H9 (cell line): ENCODE data around the gene CRYGS. TPM values are rescaled to one million over a fixed set of nuclear protein-coding genes. Genes with fewer than 3 reads are reported as not detected.

Experiments used
- DNase-seq: peaks from one replicate; pipeline ENCODE4 v3.0.0-alpha.2; 2017
- H2AFZ ChIP-seq: one replicate; pipeline ENCODE4 v1.6.1; 2013; ENCODE audit warnings: mild to moderate bottlenecking, low read length, control low read depth, moderate library complexity
- H2AK5ac ChIP-seq: 2 replicates; pipeline ENCODE4 v1.6.1; 2013; ENCODE audit warnings: low read length, control low read depth, mixed read lengths; ENCODE audit not compliant: insufficient read length
- H2BK120ac ChIP-seq: one replicate; pipeline ENCODE4 v1.6.1; 2013; ENCODE audit warnings: low read depth, mild to moderate bottlenecking, low read length, control low read depth, inconsistent platforms; ENCODE audit not compliant: poor library complexity, severe bottlenecking
- H2BK12ac ChIP-seq: 2 replicates; pipeline ENCODE4 v1.6.1; 2013; ENCODE audit warnings: low read length, control low read depth, mixed read lengths, low read depth; ENCODE audit not compliant: insufficient read length
- H2BK15ac ChIP-seq: 2 replicates; pipeline ENCODE4 v1.6.1; 2013; ENCODE audit warnings: low read depth, low read length, control low read depth
- H2BK20ac ChIP-seq: one replicate; pipeline ENCODE4 v1.6.1; 2013; ENCODE audit warnings: low read depth, mild to moderate bottlenecking, low read length, control low read depth, inconsistent platforms; ENCODE audit not compliant: poor library complexity, severe bottlenecking
- H2BK5ac ChIP-seq: 2 replicates; pipeline ENCODE4 v1.6.1; 2013; ENCODE audit warnings: low read length, control low read depth, mixed read lengths; ENCODE audit not compliant: insufficient read length
- H3K14ac ChIP-seq: 2 replicates; pipeline ENCODE4 v1.6.1; 2013; ENCODE audit warnings: low read length, control low read depth; ENCODE audit not compliant: insufficient read depth
- H3K18ac ChIP-seq: 2 replicates; pipeline ENCODE4 v1.6.1; 2013; ENCODE audit warnings: low read depth, mild to moderate bottlenecking, mixed read lengths, low read length, control low read depth; ENCODE audit not compliant: insufficient read length
- H3K23ac ChIP-seq: 2 replicates; pipeline ENCODE4 v1.6.1; 2013; ENCODE audit warnings: low read length, control low read depth, mixed read lengths, low read depth; ENCODE audit not compliant: insufficient read length
- H3K23me2 ChIP-seq: 2 replicates; pipeline ENCODE4 v1.6.1; 2013; ENCODE audit warnings: low read depth, mild to moderate bottlenecking, mixed read lengths, low read length, control low read depth; ENCODE audit not compliant: insufficient read length, poor library complexity, severe bottlenecking
- H3K27ac ChIP-seq: 2 replicates; pipeline ENCODE4 v1.5.1; 2013; ENCODE audit warnings: low read length, control low read depth, mixed read lengths, low read depth; ENCODE audit not compliant: insufficient read length
- H3K27me3 ChIP-seq: 2 replicates; pipeline ENCODE4 v1.6.1; 2013; ENCODE audit warnings: low read length, control low read depth, inconsistent platforms; ENCODE audit not compliant: insufficient read depth
- H3K4ac ChIP-seq: 2 replicates; pipeline ENCODE4 v1.6.1; 2013; ENCODE audit warnings: low read depth, mild to moderate bottlenecking, control low read depth, inconsistent platforms, low read length, moderate library complexity
- H3K4me1 ChIP-seq: 2 replicates; pipeline ENCODE4 v1.6.1; 2013; ENCODE audit warnings: low read length, control low read depth, inconsistent platforms; ENCODE audit not compliant: insufficient read depth
- H3K4me2 ChIP-seq: 2 replicates; pipeline ENCODE4 v1.6.1; 2013; ENCODE audit warnings: low read length, control low read depth, mixed read lengths; ENCODE audit not compliant: insufficient read length, insufficient read depth
- H3K56ac ChIP-seq: 2 replicates; pipeline ENCODE4 v1.6.1; 2013; ENCODE audit warnings: low read depth, mild to moderate bottlenecking, mixed read lengths, low read length, control low read depth; ENCODE audit not compliant: insufficient read length
- H3K79me1 ChIP-seq: 2 replicates; pipeline ENCODE4 v1.6.1; 2013; ENCODE audit warnings: low read depth, mild to moderate bottlenecking, moderate library complexity, low read length, control low read depth, inconsistent platforms; ENCODE audit not compliant: insufficient read depth, poor library complexity, severe bottlenecking
- H3K79me2 ChIP-seq: 2 replicates; pipeline ENCODE4 v1.6.1; 2013; ENCODE audit warnings: low read length, control low read depth, inconsistent platforms; ENCODE audit not compliant: insufficient read depth
- H3K9ac ChIP-seq: 2 replicates; pipeline ENCODE4 v1.6.1; 2013; ENCODE audit warnings: low read length, control low read depth, mixed read lengths; ENCODE audit not compliant: insufficient read length; ENCODE audit errors: extremely low read depth
- H3K9me3 ChIP-seq: one replicate; pipeline ENCODE4 v1.6.1; 2013; ENCODE audit warnings: low read depth, low read length, inconsistent platforms; ENCODE audit not compliant: control insufficient read depth
- H3T11ph ChIP-seq: one replicate; pipeline ENCODE4 v1.6.1; 2013; ENCODE audit warnings: mild to moderate bottlenecking, low read length, control low read depth, inconsistent platforms
- H4K20me1 ChIP-seq: one replicate; pipeline ENCODE4 v1.6.1; 2013; ENCODE audit not compliant: control insufficient read depth, insufficient read length, insufficient read depth
- H4K5ac ChIP-seq: 2 replicates; pipeline ENCODE4 v1.6.1; 2013; ENCODE audit warnings: low read depth, mild to moderate bottlenecking, mixed read lengths, low read length, control low read depth; ENCODE audit not compliant: insufficient read length
- H4K8ac ChIP-seq: replicated peaks from 2 replicates; pipeline ENCODE4 v1.6.1; 2013; ENCODE audit warnings: low read length, control low read depth, mixed read lengths, low read depth; ENCODE audit not compliant: insufficient read length
- H4K91ac ChIP-seq: 2 replicates; pipeline ENCODE4 v1.6.1; 2013; ENCODE audit warnings: low read depth, mild to moderate bottlenecking, moderate library complexity, mixed read lengths, low read length, control low read depth; ENCODE audit not compliant: insufficient read length
- H3K27ac Mint-ChIP-seq, 3 experiments: 2 replicates in 2 of 3; 3 replicates in 1 of 3; pipeline ENCODE4 v1.8.0; 2020 to 2021; ENCODE audit warnings: mixed read lengths in 3 of 3, mild to moderate bottlenecking in 1 of 3, moderate library complexity in 1 of 3
- H3K27me3 Mint-ChIP-seq: 2 replicates; pipeline ENCODE4 v1.8.0; 2021; ENCODE audit warnings: low read depth, mild to moderate bottlenecking, moderate library complexity, mixed read lengths
- H3K36me3 Mint-ChIP-seq, 3 experiments: 2 replicates in 2 of 3; 3 replicates in 1 of 3; pipeline ENCODE4 v1.8.0; 2020 to 2021; ENCODE audit warnings: low read depth in 3 of 3, mixed read lengths in 3 of 3; ENCODE audit not compliant: insufficient read depth in 1 of 3
- H3K4me1 Mint-ChIP-seq, 2 experiments: 2 replicates each; pipeline ENCODE4 v1.8.0; 2020; ENCODE audit warnings: mixed read lengths in 2 of 2
- H3K4me3 Mint-ChIP-seq, 2 experiments: 2 replicates in 1 of 2; 3 replicates in 1 of 2; pipeline ENCODE4 v1.8.0; 2020 to 2021; ENCODE audit warnings: mild to moderate bottlenecking in 2 of 2, mixed read lengths in 2 of 2, moderate library complexity in 1 of 2
- H3K9me3 Mint-ChIP-seq, 2 experiments: 2 replicates in 1 of 2; 3 replicates in 1 of 2; pipeline ENCODE4 v1.8.0; 2020; ENCODE audit warnings: mild to moderate bottlenecking in 2 of 2, mixed read lengths in 2 of 2, moderate library complexity in 1 of 2
- CTCF ChIP-seq: fragments of 200-600 bp; sonication (generic); conservative IDR thresholded peaks from 3 replicates; pipeline ENCODE4 v1.8.0; 2021; ENCODE audit warnings: antibody characterized with exemption, mild to moderate bottlenecking
- total RNA-seq: library from RNA; stranded (reverse); gene quantifications from 2 replicates; pipeline ENCODE4 v1.2.1, GENCODE V29; 2021

Gene CRYGS
- total RNA-seq, 1 experiment from 2014 or later: 1.0 TPM

GRCh38 chr3:186564586-186564985 is 20.4 kb upstream of the CRYGS start:
- H2AFZ ChIP-seq: no peak overlapping the region
- no peak overlapping the region for H4K8ac ChIP-seq
- no peak overlapping the region for H2BK20ac ChIP-seq
- no peaks in the 10 kb centered on the region for H3K4me1 ChIP-seq
- H2BK120ac ChIP-seq: no peak overlapping the region
- no peaks in the 10 kb centered on the region; a peak in 1 of 7 replicates for H3K36me3 Mint-ChIP-seq
- H2BK15ac ChIP-seq: no peak overlapping the region
- no peak overlapping the region for H3K18ac ChIP-seq
- H3T11ph ChIP-seq: no peak overlapping the region
- H2AK5ac ChIP-seq: no peak overlapping the region
- H3K79me2 ChIP-seq: peaks cover 2% of the 10 kb centered on the region; the same call in 1 of the 2 replicates
- no peak overlapping the region for H4K5ac ChIP-seq
- H2BK12ac ChIP-seq: no peak overlapping the region
- no peak overlapping the region for H4K91ac ChIP-seq
- peaks cover under 1% of the 10 kb centered on the region for H3K23me2 ChIP-seq
- no peak overlapping the region for H3K23ac ChIP-seq
- H3K27me3 Mint-ChIP-seq: no peaks in the 10 kb centered on the region
- H3K4me2 ChIP-seq: no peak overlapping the region
- H3K4ac ChIP-seq: no peak overlapping the region
- H3K27ac Mint-ChIP-seq: no peak overlapping the region
- DNase-seq: no peak
- no peak overlapping the region for H3K4me3 Mint-ChIP-seq
- TF ChIP-seq CTCF: no peak
- H4K20me1 ChIP-seq: no peaks in the 10 kb centered on the region
- H3K4me1 Mint-ChIP-seq: peaks cover 14 to 17% of the 10 kb centered on the region in 2 experiments
- no peaks in the 10 kb centered on the region for H3K9me3 ChIP-seq
- no peaks in the 10 kb centered on the region for H3K9me3 Mint-ChIP-seq
- H3K79me1 ChIP-seq: no peaks in the 10 kb centered on the region
- no peak overlapping the region for H3K56ac ChIP-seq
- H3K27ac ChIP-seq: no peak overlapping the region
- H2BK5ac ChIP-seq: no peak overlapping the region
- H3K27me3 ChIP-seq: no peaks in the 10 kb centered on the region
- no peak overlapping the region for H3K9ac ChIP-seq
- no peak overlapping the region for H3K14ac ChIP-seq
